CMK (cell line): Measurements from ENCODE around the gene CXorf58.
"Not testable (repeated sequence)": the region's sequence is repeated elsewhere in the genome, so short reads cannot be mapped to it uniquely, and the experiment has no call there.

Experiments
- DNase-seq: peaks from one replicate; pipeline ENCODE4 v3.0.0-alpha.2; 2010; ENCODE audit warnings: low read depth

CXorf58 gene

GRCh38 chrX:23907498-23908218 lies at the start of gene CXorf58, which contains the start of gene APOO:
TSS of gene CXorf58 (plus strand) at chrX:23908006. CDS start at chrX:23910303, 2,297 bp downstream.
TSS of gene APOO (minus strand) at chrX:23907938. CDS start at chrX:23907702, 236 bp downstream.
- DNase-seq, result peak; percentile 33

- DNase-seq, result not testable (repeated sequence)
Observed at GRCh38 chrX:23859238-23859637, 48.6 kb upstream of the CXorf58 start.

GRCh38 chrX:23861215-23861896 lies 46.5 kb upstream of the CXorf58 start:
- DNase-seq, result no peak

GRCh38 chrX:23861952-23862351 lies 45.9 kb upstream of the CXorf58 start:
- DNase-seq, result not testable (repeated sequence)

- no peak for DNase-seq
Observed at GRCh38 chrX:23864742-23865326, 43.0 kb upstream of the CXorf58 start.

- DNase-seq, result no peak
Observed at GRCh38 chrX:23870041-23870440, 37.8 kb upstream of the CXorf58 start.

GRCh38 chrX:23871905-23872546 lies 35.8 kb upstream of the CXorf58 start:
- DNase-seq, result no peak

- DNase-seq, result no peak
Observed at GRCh38 chrX:23879380-23880090, 28.3 kb upstream of the CXorf58 start.

- DNase-seq, result no peak
Observed at GRCh38 chrX:23883737-23884354, 24.0 kb upstream of the CXorf58 start.

GRCh38 chrX:23884427-23885024 lies 23.3 kb upstream of the CXorf58 start:
- no peak for DNase-seq

GRCh38 chrX:23885803-23886202 lies 22.0 kb upstream of the CXorf58 start:
- DNase-seq, result no peak

GRCh38 chrX:23887451-23887850 lies 20.4 kb upstream of the CXorf58 start:
- DNase-seq, result no peak

- DNase-seq, result no peak
Observed at GRCh38 chrX:23887918-23888317, 19.9 kb upstream of the CXorf58 start.

- no peak for DNase-seq
Observed at GRCh38 chrX:23888887-23889501, 18.8 kb upstream of the CXorf58 start.

GRCh38 chrX:23890933-23891332 lies 16.9 kb upstream of the CXorf58 start:
- no peak for DNase-seq

- DNase-seq, result not testable (repeated sequence)
Observed at GRCh38 chrX:23894993-23895392, 12.8 kb upstream of the CXorf58 start.

- DNase-seq, result not testable (repeated sequence)
Observed at GRCh38 chrX:23896539-23896938, 11.3 kb upstream of the CXorf58 start.

GRCh38 chrX:23896981-23897380 lies 10.8 kb upstream of the CXorf58 start:
- no peak for DNase-seq

- DNase-seq, result no peak
Observed at GRCh38 chrX:23898412-23898959, 9.3 kb upstream of the CXorf58 start.

GRCh38 chrX:23900220-23900797 lies 7.5 kb upstream of the CXorf58 start:
- DNase-seq, result no peak
